HG03139 (cell line): ENCODE results near the gene MSMB.
"Not testable (repeated sequence)": the region's sequence is repeated elsewhere in the genome, so short reads cannot be mapped to it uniquely, and the experiment has no call there.

Source experiments
- ATAC-seq: cut with Tn5 transposase; IDR thresholded peaks from one replicate; pipeline ENCODE4 v1.9.1; 2021; ENCODE audit not compliant: unreplicated experiment

Gene MSMB

GRCh38 chr10:46046261-46046660 is at the start of gene MSMB:
TSS of gene MSMB (minus strand) at chr10:46046269. CDS start at chr10:46046237, 32 bp downstream.
- no peak for ATAC-seq

- no peak for ATAC-seq
Observed at GRCh38 chr10:46094931-46095750, 49.1 kb upstream of the MSMB start.

- ATAC-seq = no peak
Observed at GRCh38 chr10:46094197-46094500, 48.1 kb upstream of the MSMB start.

- ATAC-seq = not testable (repeated sequence)
Observed at GRCh38 chr10:46093316-46094196, 47.5 kb upstream of the MSMB start.

GRCh38 chr10:46092524-46093081 is 46.5 kb upstream of the MSMB start:
- no peak for ATAC-seq

GRCh38 chr10:46091828-46092523 is 45.9 kb upstream of the MSMB start:
- no peak for ATAC-seq

- no peak for ATAC-seq
Observed at GRCh38 chr10:46091080-46091827, 45.2 kb upstream of the MSMB start.

- ATAC-seq = no peak
Observed at GRCh38 chr10:46090258-46090812, 44.3 kb upstream of the MSMB start.

- ATAC-seq = not testable (repeated sequence)
Observed at GRCh38 chr10:46087381-46087780, 41.3 kb upstream of the MSMB start.

GRCh38 chr10:46084321-46085165 is 38.5 kb upstream of the MSMB start:
- ATAC-seq = no peak

GRCh38 chr10:46080886-46081285 is 34.8 kb upstream of the MSMB start:
- no peak for ATAC-seq

- no peak for ATAC-seq
Observed at GRCh38 chr10:46079831-46080585, 33.9 kb upstream of the MSMB start.

- ATAC-seq = no peak
Observed at GRCh38 chr10:46077731-46078413, 31.8 kb upstream of the MSMB start.

GRCh38 chr10:46077141-46077554 is 31.1 kb upstream of the MSMB start:
- ATAC-seq = no peak

GRCh38 chr10:46075869-46076268 is 29.8 kb upstream of the MSMB start:
- no peak for ATAC-seq

GRCh38 chr10:46074196-46074946 is 28.3 kb upstream of the MSMB start:
- ATAC-seq = no peak

GRCh38 chr10:46073564-46073963 is 27.5 kb upstream of the MSMB start:
- ATAC-seq = no peak
